GM12878 (cell line): ENCODE results near the gene KRT82. TPM values are rescaled to one million over a fixed set of nuclear protein-coding genes. Genes with fewer than 3 reads are reported as not detected.

Experiments used
- BCL11A ChIP-seq: IDR thresholded peaks from 2 replicates; pipeline ENCODE4 v1.6.1; 2011; ENCODE audit warnings: low read depth, low read length
- CBFB ChIP-seq: IDR thresholded peaks from 2 replicates; pipeline ENCODE4 v1.6.1; 2016; ENCODE audit warnings: antibody characterized with exemption, low read depth
- JUNB ChIP-seq: IDR thresholded peaks from 2 replicates; pipeline ENCODE4 v1.6.1; 2016; ENCODE audit warnings: antibody characterized with exemption, mild to moderate bottlenecking
- NFYA ChIP-seq: IDR thresholded peaks from 2 replicates; pipeline ENCODE4 v1.6.1; 2011; ENCODE audit warnings: low read depth, mild to moderate bottlenecking, low read length, improper control_type of control experiment, borderline replicate concordance
- NR2C1 ChIP-seq: fragments of 450-650 bp; IDR thresholded peaks from 2 replicates; pipeline ENCODE4 v1.6.1; 2017; ENCODE audit warnings: antibody characterized with exemption, mild to moderate bottlenecking, moderate library complexity
- ZNF384 ChIP-seq: IDR thresholded peaks from 2 replicates; pipeline ENCODE4 v1.6.1; 2012; ENCODE audit warnings: low read depth, mild to moderate bottlenecking, low read length, improper control_type of control experiment, borderline replicate concordance
- ZNF622 ChIP-seq: fragments of 450-650 bp; IDR thresholded peaks from 2 replicates; pipeline ENCODE4 v1.6.1; 2017; ENCODE audit warnings: mild to moderate bottlenecking, inconsistent platforms
- polyA plus RNA-seq, 11 experiments: library from polyadenylated mRNA; depleted of rRNA in 4 of 11; unstranded in 6 of 11; stranded (reverse) in 5 of 11; fragments of >200 nt; fragmentation: Nextera tagmentation in 4 of 11; fragmentation: Illumina TruSeq in 1 of 11; extraction: Ambion mirVana in 4 of 11; extraction: Trizol in 1 of 11; gene quantifications; 1 replicate in 1 of 11; 2 replicates in 10 of 11; pipeline versions ENCODE4 v1.2.1 to v1.2.3, GENCODE V29; 2011 to 2016; ENCODE audit warnings: inconsistent platforms in 2 of 11, missing spikeins in 2 of 11, low read depth in 1 of 11
- total RNA-seq, 4 experiments: library from RNA; depleted of rRNA in 3 of 4; stranded (reverse); fragments of >200 nt in 3 of 4; fragmentation: Illumina TruSeq in 1 of 4; extraction: Trizol in 1 of 4; gene quantifications; 2 replicates each; pipeline versions ENCODE4 v1.2.1 to v1.2.3, GENCODE V29; 2013 to 2021
- TF ChIP-seq, protein P1 (sequence below): IDR thresholded peaks from 2 replicates; pipeline ENCODE4 v1.6.1; 2012; ENCODE audit warnings: improper control_type of control experiment, low read depth, low read length; ENCODE audit not compliant: insufficient replicate concordance
- TF ChIP-seq, protein P2 (sequence below): fragments of 150-350 bp; IDR thresholded peaks from 2 replicates; pipeline ENCODE4 v1.6.1; 2016; ENCODE audit warnings: low read depth, low read length

KRT82 gene
- total and polyA plus RNA-seq, 10 of the 15 experiments (the other 5 are each of a cell fraction or from before 2014, with no cell fraction given), result not detected

DNA sequence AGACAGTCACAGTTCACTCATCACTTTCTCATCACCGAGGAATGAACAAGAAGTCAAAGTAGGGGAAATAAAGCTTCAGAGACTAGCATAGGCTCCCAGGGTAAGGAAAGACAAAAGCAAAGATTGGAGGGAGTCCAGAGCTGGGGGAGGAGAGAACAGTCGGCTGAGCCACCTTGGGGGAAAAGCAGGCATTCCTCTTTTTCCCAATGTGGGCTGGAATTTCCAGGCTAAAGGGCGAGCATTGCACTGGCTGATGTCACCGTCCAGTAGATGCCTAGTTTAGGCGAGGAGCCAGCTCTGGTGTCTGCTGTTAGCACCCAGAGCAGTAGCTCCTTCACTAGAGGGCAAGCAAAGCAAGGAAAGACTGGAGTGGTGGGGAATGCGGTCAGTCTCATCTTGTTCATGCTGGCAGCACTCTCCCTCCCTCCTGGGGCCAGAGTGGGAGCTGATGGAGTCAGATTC lies 36.5 kb upstream of the KRT82 start (continued):
- no peak for TF ChIP-seq CBFB
- TF ChIP-seq, protein P1, sequence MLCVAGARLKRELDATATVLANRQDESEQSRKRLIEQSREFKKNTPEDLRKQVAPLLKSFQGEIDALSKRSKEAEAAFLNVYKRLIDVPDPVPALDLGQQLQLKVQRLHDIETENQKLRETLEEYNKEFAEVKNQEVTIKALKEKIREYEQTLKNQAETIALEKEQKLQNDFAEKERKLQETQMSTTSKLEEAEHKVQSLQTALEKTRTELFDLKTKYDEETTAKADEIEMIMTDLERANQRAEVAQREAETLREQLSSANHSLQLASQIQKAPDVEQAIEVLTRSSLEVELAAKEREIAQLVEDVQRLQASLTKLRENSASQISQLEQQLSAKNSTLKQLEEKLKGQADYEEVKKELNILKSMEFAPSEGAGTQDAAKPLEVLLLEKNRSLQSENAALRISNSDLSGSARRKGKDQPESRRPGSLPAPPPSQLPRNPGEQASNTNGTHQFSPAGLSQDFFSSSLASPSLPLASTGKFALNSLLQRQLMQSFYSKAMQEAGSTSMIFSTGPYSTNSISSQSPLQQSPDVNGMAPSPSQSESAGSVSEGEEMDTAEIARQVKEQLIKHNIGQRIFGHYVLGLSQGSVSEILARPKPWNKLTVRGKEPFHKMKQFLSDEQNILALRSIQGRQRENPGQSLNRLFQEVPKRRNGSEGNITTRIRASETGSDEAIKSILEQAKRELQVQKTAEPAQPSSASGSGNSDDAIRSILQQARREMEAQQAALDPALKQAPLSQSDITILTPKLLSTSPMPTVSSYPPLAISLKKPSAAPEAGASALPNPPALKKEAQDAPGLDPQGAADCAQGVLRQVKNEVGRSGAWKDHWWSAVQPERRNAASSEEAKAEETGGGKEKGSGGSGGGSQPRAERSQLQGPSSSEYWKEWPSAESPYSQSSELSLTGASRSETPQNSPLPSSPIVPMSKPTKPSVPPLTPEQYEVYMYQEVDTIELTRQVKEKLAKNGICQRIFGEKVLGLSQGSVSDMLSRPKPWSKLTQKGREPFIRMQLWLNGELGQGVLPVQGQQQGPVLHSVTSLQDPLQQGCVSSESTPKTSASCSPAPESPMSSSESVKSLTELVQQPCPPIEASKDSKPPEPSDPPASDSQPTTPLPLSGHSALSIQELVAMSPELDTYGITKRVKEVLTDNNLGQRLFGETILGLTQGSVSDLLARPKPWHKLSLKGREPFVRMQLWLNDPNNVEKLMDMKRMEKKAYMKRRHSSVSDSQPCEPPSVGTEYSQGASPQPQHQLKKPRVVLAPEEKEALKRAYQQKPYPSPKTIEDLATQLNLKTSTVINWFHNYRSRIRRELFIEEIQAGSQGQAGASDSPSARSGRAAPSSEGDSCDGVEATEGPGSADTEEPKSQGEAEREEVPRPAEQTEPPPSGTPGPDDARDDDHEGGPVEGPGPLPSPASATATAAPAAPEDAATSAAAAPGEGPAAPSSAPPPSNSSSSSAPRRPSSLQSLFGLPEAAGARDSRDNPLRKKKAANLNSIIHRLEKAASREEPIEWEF, result no peak
- TF ChIP-seq, protein P2, sequence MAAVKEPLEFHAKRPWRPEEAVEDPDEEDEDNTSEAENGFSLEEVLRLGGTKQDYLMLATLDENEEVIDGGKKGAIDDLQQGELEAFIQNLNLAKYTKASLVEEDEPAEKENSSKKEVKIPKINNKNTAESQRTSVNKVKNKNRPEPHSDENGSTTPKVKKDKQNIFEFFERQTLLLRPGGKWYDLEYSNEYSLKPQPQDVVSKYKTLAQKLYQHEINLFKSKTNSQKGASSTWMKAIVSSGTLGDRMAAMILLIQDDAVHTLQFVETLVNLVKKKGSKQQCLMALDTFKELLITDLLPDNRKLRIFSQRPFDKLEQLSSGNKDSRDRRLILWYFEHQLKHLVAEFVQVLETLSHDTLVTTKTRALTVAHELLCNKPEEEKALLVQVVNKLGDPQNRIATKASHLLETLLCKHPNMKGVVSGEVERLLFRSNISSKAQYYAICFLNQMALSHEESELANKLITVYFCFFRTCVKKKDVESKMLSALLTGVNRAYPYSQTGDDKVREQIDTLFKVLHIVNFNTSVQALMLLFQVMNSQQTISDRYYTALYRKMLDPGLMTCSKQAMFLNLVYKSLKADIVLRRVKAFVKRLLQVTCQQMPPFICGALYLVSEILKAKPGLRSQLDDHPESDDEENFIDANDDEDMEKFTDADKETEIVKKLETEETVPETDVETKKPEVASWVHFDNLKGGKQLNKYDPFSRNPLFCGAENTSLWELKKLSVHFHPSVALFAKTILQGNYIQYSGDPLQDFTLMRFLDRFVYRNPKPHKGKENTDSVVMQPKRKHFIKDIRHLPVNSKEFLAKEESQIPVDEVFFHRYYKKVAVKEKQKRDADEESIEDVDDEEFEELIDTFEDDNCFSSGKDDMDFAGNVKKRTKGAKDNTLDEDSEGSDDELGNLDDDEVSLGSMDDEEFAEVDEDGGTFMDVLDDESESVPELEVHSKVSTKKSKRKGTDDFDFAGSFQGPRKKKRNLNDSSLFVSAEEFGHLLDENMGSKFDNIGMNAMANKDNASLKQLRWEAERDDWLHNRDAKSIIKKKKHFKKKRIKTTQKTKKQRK, result no peak
- no peak for TF ChIP-seq NFYA
- no peak for TF ChIP-seq NR2C1
- no peak for TF ChIP-seq ZNF384
- TF ChIP-seq BCL11A, result no peak
- TF ChIP-seq JUNB, result no peak
- no peak for TF ChIP-seq ZNF622
